HG03460 (cell line): ENCODE data around the gene KRT35.

ENCODE experiments used
- ATAC-seq: cut with Tn5 transposase; IDR thresholded peaks from one replicate; pipeline ENCODE4 v1.9.1; 2021; ENCODE audit not compliant: unreplicated experiment

The KRT35 gene

GRCh38 chr17:41512546-41513167, 31.7 kb upstream of the KRT35 start:
- ATAC-seq = no peak

- ATAC-seq = no peak
Observed at GRCh38 chr17:41511716-41512115, 30.8 kb upstream of the KRT35 start.

- no peak for ATAC-seq
Observed at GRCh38 chr17:41511116-41511515, 30.2 kb upstream of the KRT35 start.

GRCh38 chr17:41510251-41511065, 29.5 kb upstream of the KRT35 start:
- no peak for ATAC-seq

- ATAC-seq = no peak
Observed at GRCh38 chr17:41507315-41507880, 26.4 kb upstream of the KRT35 start.

GRCh38 chr17:41505809-41506767, 25.1 kb upstream of the KRT35 start:
- no peak for ATAC-seq

GRCh38 chr17:41505007-41505808, 24.3 kb upstream of the KRT35 start, which contains the start of gene KRT13:
KRT13 (minus strand) TSS chr17:41505612; CDS start chr17:41505550, 62 bp downstream.
- ATAC-seq = no peak

- ATAC-seq = no peak
Observed at GRCh38 chr17:41504246-41504977, 23.5 kb upstream of the KRT35 start.

GRCh38 chr17:41503202-41503601, 22.3 kb upstream of the KRT35 start:
- ATAC-seq = no peak

- no peak for ATAC-seq
Observed at GRCh38 chr17:41500131-41500911, 19.4 kb upstream of the KRT35 start.

- no peak for ATAC-seq
Observed at GRCh38 chr17:41499714-41500113, 18.8 kb upstream of the KRT35 start.

GRCh38 chr17:41498276-41498675, 17.3 kb upstream of the KRT35 start:
- ATAC-seq = no peak

- no peak for ATAC-seq
Observed at GRCh38 chr17:41496803-41497484, 16.0 kb upstream of the KRT35 start.

GRCh38 chr17:41494524-41494923, 13.6 kb upstream of the KRT35 start:
- no peak for ATAC-seq

- ATAC-seq = no peak
Observed at GRCh38 chr17:41492771-41493170, 11.8 kb upstream of the KRT35 start.

GRCh38 chr17:41492351-41492750, 11.4 kb upstream of the KRT35 start:
- no peak for ATAC-seq

- ATAC-seq = no peak
Observed at GRCh38 chr17:41491476-41491875, 10.5 kb upstream of the KRT35 start.
